CD4-positive, alpha-beta T cell treated with Interleukin-15 for 4 hours (primary cell): ENCODE data around the gene ONECUT1.

ENCODE experiments used
- DNase-seq: peaks from one replicate; pipeline ENCODE4 v3.0.0-alpha.2; 2020; ENCODE audit warnings: low spot score

ONECUT1 gene

GRCh38 chr15:52782514-52782913 is 7.6 kb downstream of the ONECUT1 start:
- DNase-seq: no peak

- peak; percentile 57 for DNase-seq
These were observed 9.8 kb downstream of the ONECUT1 start for GRCh38 chr15:52780172-52780980.

GRCh38 chr15:52778457-52778856 is 11.7 kb downstream of the ONECUT1 start:
- DNase-seq: no peak

GRCh38 chr15:52772766-52773165 is 17.4 kb downstream of the ONECUT1 start:
- no peak for DNase-seq

- DNase-seq: no peak
These were observed 24.4 kb downstream of the ONECUT1 start for GRCh38 chr15:52765785-52766184.

- DNase-seq: no peak
These were observed 25.4 kb downstream of the ONECUT1 start for GRCh38 chr15:52764731-52765130.

- no peak for DNase-seq
These were observed 27.5 kb downstream of the ONECUT1 start for GRCh38 chr15:52762621-52763020.

GRCh38 chr15:52760562-52760961 is 29.6 kb downstream of the ONECUT1 start:
- no peak for DNase-seq

GRCh38 chr15:52759969-52760368 is 30.2 kb downstream of the ONECUT1 start:
- DNase-seq: no peak

- DNase-seq: no peak
These were observed 32.6 kb downstream of the ONECUT1 start for GRCh38 chr15:52757496-52757895.

- no peak for DNase-seq
These were observed 38.6 kb downstream of the ONECUT1 start for GRCh38 chr15:52751522-52751921.

- no peak for DNase-seq
These were observed 40.9 kb downstream of the ONECUT1 start for GRCh38 chr15:52749258-52749657.

- no peak for DNase-seq
These were observed 43.9 kb downstream of the ONECUT1 start for GRCh38 chr15:52746162-52746757.

GRCh38 chr15:52745326-52746161 is 44.6 kb downstream of the ONECUT1 start:
- no peak for DNase-seq

GRCh38 chr15:52738311-52738710 is 51.8 kb downstream of the ONECUT1 start:
- no peak for DNase-seq

- DNase-seq: no peak
These were observed 52.4 kb downstream of the ONECUT1 start for GRCh38 chr15:52737720-52738119.

GRCh38 chr15:52735231-52736089 is 54.7 kb downstream of the ONECUT1 start:
- peak; percentile 84 for DNase-seq

- no peak for DNase-seq
These were observed 55.8 kb downstream of the ONECUT1 start for GRCh38 chr15:52734329-52734728.

- no peak for DNase-seq
These were observed 56.4 kb downstream of the ONECUT1 start for GRCh38 chr15:52733696-52734255.

GRCh38 chr15:52733088-52733487 is 57.0 kb downstream of the ONECUT1 start:
- no peak for DNase-seq

GRCh38 chr15:52732551-52732950 is 57.6 kb downstream of the ONECUT1 start:
- no peak for DNase-seq
